Measurements from ENCODE around the gene FZD7. TPM values are rescaled to one million over a fixed set of nuclear protein-coding genes. Genes with fewer than 3 reads are reported as not detected.
A peak's percentile ranks its signal among the peaks of the same experiment; 100 is the strongest.

The FZD7 gene
- total RNA-seq, 1 experiment from 2014 or later: 9.2 TPM

GRCh38 chr2:202038471-202039277 is 5.0 kb downstream of the FZD7 start:
- no peak for DNase-seq
- no peaks in the 10 kb centered on the region for H3K27me3 ChIP-seq
- no peak overlapping the region for H3K27ac ChIP-seq
- H3K4me1 ChIP-seq: peaks cover 7% of the 10 kb centered on the region; the same call in 1 of the 2 replicates
- H3K4me3 ChIP-seq: no peak overlapping the region
- H3K9me3 ChIP-seq (replicated peaks): no peaks in the 10 kb centered on the region
- H3K36me3 ChIP-seq: no peaks in the 10 kb centered on the region

- Histone ChIP-seq H3K4me1 (peaks cover 7% of the 10 kb centered on the region; the same call in 1 of the 2 replicates), H3K36me3 (no peaks in the 10 kb centered on the region), H3K27me3 (no peaks in the 10 kb centered on the region), H3K4me3 (no peak overlapping the region), H3K27ac (no peak overlapping the region), H3K9me3 (replicated peaks) (no peaks in the 10 kb centered on the region)
- DNase-seq: no peak
Observed at GRCh38 chr2:202039278-202040078, 5.8 kb downstream of the FZD7 start.

- H3K4me3 ChIP-seq: no peak overlapping the region
- H3K9me3 ChIP-seq (replicated peaks): no peaks in the 10 kb centered on the region
- no peak overlapping the region for H3K27ac ChIP-seq
- H3K36me3 ChIP-seq: no peaks in the 10 kb centered on the region
- no peak for DNase-seq
- no peaks in the 10 kb centered on the region for H3K27me3 ChIP-seq
- peaks cover 7% of the 10 kb centered on the region; the same call in 1 of the 2 replicates for H3K4me1 ChIP-seq
Observed at GRCh38 chr2:202040079-202040844, 6.6 kb downstream of the FZD7 start.

GRCh38 chr2:202042444-202042843 is 8.8 kb downstream of the FZD7 start:
- H3K27ac ChIP-seq: no peak overlapping the region
- no peak overlapping the region for H3K4me3 ChIP-seq
- H3K27me3 ChIP-seq: no peaks in the 10 kb centered on the region
- no peaks in the 10 kb centered on the region for H3K9me3 ChIP-seq (replicated peaks)
- H3K36me3 ChIP-seq: no peaks in the 10 kb centered on the region
- peaks cover 7% of the 10 kb centered on the region; the same call in 1 of the 2 replicates for H3K4me1 ChIP-seq
- DNase-seq: no peak

DNA sequence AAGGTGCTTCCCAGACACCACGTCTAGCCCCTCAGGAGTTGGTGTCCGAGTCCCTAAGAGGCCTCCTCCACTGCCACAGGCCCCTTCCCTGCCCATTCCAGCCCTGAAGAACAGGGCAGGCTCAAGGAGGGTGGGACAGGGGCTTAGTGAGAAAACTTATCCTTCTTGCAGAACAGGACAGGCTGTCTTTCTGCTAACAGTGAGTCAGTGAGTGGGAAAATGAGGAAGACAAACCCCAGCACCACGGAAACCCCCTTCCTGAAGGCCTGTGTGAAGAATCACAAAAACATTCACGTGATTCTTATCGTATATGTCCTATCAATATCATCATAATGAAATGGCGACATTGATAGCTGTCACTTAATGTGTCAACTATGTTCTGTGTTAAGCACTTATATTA is 9.8 kb downstream of the FZD7 start:
- Histone ChIP-seq H3K36me3 (no peaks in the 10 kb centered on the region), H3K27me3 (no peaks in the 10 kb centered on the region), H3K9me3 (replicated peaks) (no peaks in the 10 kb centered on the region), H3K27ac (no peak overlapping the region), H3K4me1 (peaks cover 7% of the 10 kb centered on the region; the same call in 1 of the 2 replicates), H3K4me3 (no peak overlapping the region)
- no peak for DNase-seq

GRCh38 chr2:202044777-202045176 is 11.1 kb downstream of the FZD7 start:
- H3K27me3 ChIP-seq: no peaks in the 10 kb centered on the region
- no peak overlapping the region for H3K4me3 ChIP-seq
- H3K4me1 ChIP-seq: no peaks in the 10 kb centered on the region
- H3K36me3 ChIP-seq: no peaks in the 10 kb centered on the region
- H3K9me3 ChIP-seq (replicated peaks): no peaks in the 10 kb centered on the region
- DNase-seq: no peak
- H3K27ac ChIP-seq: no peak overlapping the region

GRCh38 chr2:202046572-202046971 is 12.9 kb downstream of the FZD7 start:
- H3K9me3 ChIP-seq (replicated peaks): no peaks in the 10 kb centered on the region

DNA sequence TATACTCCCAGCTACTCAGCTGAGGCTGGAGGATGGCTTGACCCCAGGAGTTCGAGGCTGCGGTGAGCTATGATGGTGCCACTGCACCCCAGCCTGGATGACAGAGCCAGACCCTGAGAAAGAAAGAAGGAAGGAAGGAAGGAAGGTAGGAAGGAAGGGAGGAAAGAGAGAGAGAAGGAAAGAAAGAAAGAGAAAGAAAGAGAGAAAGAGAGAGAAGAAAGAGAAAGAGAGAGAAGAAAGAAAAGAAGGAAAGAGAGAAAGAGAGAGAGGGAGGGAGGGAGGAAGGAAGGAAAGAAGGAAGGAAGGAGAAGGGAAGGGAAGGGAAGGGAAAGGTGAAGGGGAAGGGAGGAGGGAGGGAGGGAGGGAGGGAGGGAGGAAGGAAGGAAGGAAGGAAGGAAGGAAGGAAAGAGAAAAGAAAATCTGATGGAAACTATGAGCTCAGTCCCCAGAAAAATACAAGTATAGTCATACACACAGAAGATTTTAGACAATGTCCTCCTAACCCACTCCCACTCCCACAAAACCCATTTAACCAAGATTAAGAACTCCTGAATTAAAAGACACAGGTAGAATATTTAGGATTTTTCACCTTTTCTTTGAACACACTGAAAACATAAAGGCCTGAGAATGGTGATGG is 15.6 kb downstream of the FZD7 start:
- H3K27ac ChIP-seq: no peak overlapping the region
- H3K36me3 ChIP-seq: no peaks in the 10 kb centered on the region
- H3K4me3 ChIP-seq: no peak overlapping the region
- no peaks in the 10 kb centered on the region for H3K9me3 ChIP-seq (replicated peaks)
- H3K4me1 ChIP-seq: no peaks in the 10 kb centered on the region
- no peak for DNase-seq
- no peaks in the 10 kb centered on the region for H3K27me3 ChIP-seq

More at GRCh38 chr2:202046572-202046971, 12.9 kb downstream of the FZD7 start:
- H3K27me3 ChIP-seq: no peaks in the 10 kb centered on the region
- no peak overlapping the region for H3K27ac ChIP-seq
- DNase-seq: peak in 1 of 2 experiments; percentile 32
- H3K36me3 ChIP-seq: no peaks in the 10 kb centered on the region
- no peaks in the 10 kb centered on the region for H3K4me1 ChIP-seq
- no peak overlapping the region for H3K4me3 ChIP-seq

GRCh38 chr2:202049840-202050239 is 16.2 kb downstream of the FZD7 start:
- Histone ChIP-seq H3K27me3 (no peaks in the 10 kb centered on the region), H3K36me3 (no peaks in the 10 kb centered on the region), H3K27ac (no peak overlapping the region), H3K4me1 (no peaks in the 10 kb centered on the region), H3K9me3 (replicated peaks) (no peaks in the 10 kb centered on the region), H3K4me3 (no peak overlapping the region)
- no peak for DNase-seq

DNA sequence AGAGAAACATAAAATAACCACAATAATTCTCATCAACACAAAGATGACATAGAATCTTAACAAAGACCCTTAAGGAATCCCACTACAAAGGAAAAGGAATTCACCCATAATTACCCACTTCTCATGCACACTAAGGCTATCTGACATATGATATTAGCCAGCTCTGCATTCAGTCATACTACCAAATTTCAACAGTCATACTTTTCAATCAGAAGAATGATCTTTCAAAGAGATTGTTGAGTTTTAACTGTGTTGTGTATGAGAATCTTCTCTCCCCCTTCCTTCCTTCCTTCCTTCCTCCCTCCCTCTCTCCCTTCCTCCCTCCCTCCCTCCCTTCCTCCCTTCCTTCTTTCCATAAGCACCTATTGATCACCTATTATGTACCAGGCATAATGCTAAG is 17.0 kb downstream of the FZD7 start:
- Histone ChIP-seq H3K27ac (no peak overlapping the region), H3K4me1 (no peaks in the 10 kb centered on the region), H3K27me3 (no peaks in the 10 kb centered on the region), H3K4me3 (no peak overlapping the region), H3K9me3 (replicated peaks) (no peaks in the 10 kb centered on the region), H3K36me3 (no peaks in the 10 kb centered on the region)
- no peak for DNase-seq

- Histone ChIP-seq H3K9me3 (replicated peaks) (no peaks in the 10 kb centered on the region), H3K36me3 (no peaks in the 10 kb centered on the region), H3K4me1 (no peaks in the 10 kb centered on the region), H3K27me3 (no peaks in the 10 kb centered on the region), H3K4me3 (no peak overlapping the region), H3K27ac (no peak overlapping the region)
- no peak for DNase-seq
Observed at GRCh38 chr2:202051499-202052161, 18.0 kb downstream of the FZD7 start.

GRCh38 chr2:202052235-202052634 is 18.6 kb downstream of the FZD7 start:
- DNase-seq: no peak
- no peaks in the 10 kb centered on the region for H3K4me1 ChIP-seq
- H3K4me3 ChIP-seq: no peak overlapping the region
- H3K27ac ChIP-seq: no peak overlapping the region
- H3K9me3 ChIP-seq (replicated peaks): no peaks in the 10 kb centered on the region
- H3K36me3 ChIP-seq: no peaks in the 10 kb centered on the region
- no peaks in the 10 kb centered on the region for H3K27me3 ChIP-seq

DNA sequence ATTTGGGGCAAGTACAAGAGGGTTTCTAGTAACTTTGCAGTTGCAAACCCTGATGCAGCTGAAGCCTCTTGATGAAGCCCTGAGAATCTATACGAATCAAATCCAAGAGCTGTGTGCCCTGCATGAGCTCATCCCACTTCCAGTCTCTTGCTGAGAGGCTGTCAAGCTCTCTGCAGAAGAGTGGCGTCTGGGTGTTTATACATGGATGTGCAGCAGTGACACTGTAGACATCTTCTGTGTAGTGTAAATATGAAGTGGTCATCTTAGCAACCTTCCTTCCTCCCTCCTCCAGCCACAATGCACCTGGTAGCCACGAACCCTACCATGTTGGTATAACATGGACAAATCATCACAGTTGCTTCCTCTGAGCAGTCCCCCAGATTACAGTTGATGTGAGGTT is 21.0 kb downstream of the FZD7 start:
- H3K4me1 ChIP-seq: no peaks in the 10 kb centered on the region
- no peak overlapping the region for H3K4me3 ChIP-seq
- H3K9me3 ChIP-seq (replicated peaks): no peaks in the 10 kb centered on the region
- DNase-seq: no peak
- no peaks in the 10 kb centered on the region for H3K27me3 ChIP-seq
- H3K27ac ChIP-seq: no peak overlapping the region
- H3K36me3 ChIP-seq: no peaks in the 10 kb centered on the region

GRCh38 chr2:202056611-202057010 is 23.0 kb downstream of the FZD7 start:
- Histone ChIP-seq H3K27me3 (no peaks in the 10 kb centered on the region), H3K9me3 (replicated peaks) (no peaks in the 10 kb centered on the region), H3K4me3 (no peak overlapping the region), H3K36me3 (no peaks in the 10 kb centered on the region), H3K4me1 (no peaks in the 10 kb centered on the region), H3K27ac (no peak overlapping the region)
- no peak for DNase-seq

All from SJCRH30 (cell line).